ENCODE measurements around the gene PALLD.

GRCh38 chr4:168932138-168932537, 435.3 kb downstream of the PALLD start:
- no peak for TF ChIP-seq SP1 (IDR thresholded peaks at IDR 0.05; ENCODE audit: low read depth)
- no peak for TF ChIP-seq CTCF (IDR thresholded peaks at IDR 0.05 in 2 of 3, conservative IDR thresholded peaks at IDR 0.05 in 1 of 3; ENCODE audit: borderline replicate concordance in 1 of 3, insufficient read depth in 1 of 3, low read depth in 2 of 3, low read length in 2 of 3)
- TF ChIP-seq ZFX (IDR thresholded peaks at IDR 0.05): no peak
- no peak for TF ChIP-seq POLR2A (IDR thresholded peaks at IDR 0.05; ENCODE audit: borderline replicate concordance, extremely low read depth, insufficient read depth, insufficient read length)
- TF ChIP-seq MAX (IDR thresholded peaks at IDR 0.05): no peak
- TF ChIP-seq EGR1 (IDR thresholded peaks at IDR 0.05; ENCODE audit: low read depth): no peak
- TF ChIP-seq RAD21 (IDR thresholded peaks at IDR 0.05; ENCODE audit: low read depth): no peak
